Measurements from ENCODE around the gene PALLD. TPM values are rescaled to one million over a fixed set of nuclear protein-coding genes. Genes with fewer than 3 reads are reported as not detected.

PALLD gene
- total RNA-seq, 1 donor from 2014 or later = 16.4 TPM

GRCh38 chr4:168674077-168674747 is 177.4 kb downstream of the PALLD start:
- Mint-ChIP-seq H3K36me3 (ENCODE audit: low read depth, unreplicated experiment) (no peaks in the 10 kb centered on the region), H3K27ac (ENCODE audit: unreplicated experiment) (no peak overlapping the region), H3K4me1 (ENCODE audit: unreplicated experiment) (no peaks in the 10 kb centered on the region), H3K9me3 (ENCODE audit: unreplicated experiment) (no peaks in the 10 kb centered on the region), H3K4me3 (ENCODE audit: unreplicated experiment) (no peak overlapping the region), H3K27me3 (ENCODE audit: unreplicated experiment) (peaks cover 2% of the 10 kb centered on the region)
- TF ChIP-seq CTCF (IDR thresholded peaks at IDR 0.05; ENCODE audit: unreplicated experiment) = no peak
- no peak for DNase-seq (ENCODE audit: low spot score)

- Mint-ChIP-seq H3K27me3 (ENCODE audit: unreplicated experiment) (peaks cover 2% of the 10 kb centered on the region), H3K27ac (ENCODE audit: unreplicated experiment) (no peak overlapping the region), H3K9me3 (ENCODE audit: unreplicated experiment) (no peaks in the 10 kb centered on the region), H3K4me3 (ENCODE audit: unreplicated experiment) (no peak overlapping the region), H3K4me1 (ENCODE audit: unreplicated experiment) (no peaks in the 10 kb centered on the region), H3K36me3 (ENCODE audit: low read depth, unreplicated experiment) (no peaks in the 10 kb centered on the region)
- TF ChIP-seq CTCF (IDR thresholded peaks at IDR 0.05; ENCODE audit: unreplicated experiment) = no peak
- no peak for DNase-seq (ENCODE audit: low spot score)
Observed at GRCh38 chr4:168674866-168675265, 178.0 kb downstream of the PALLD start.

GRCh38 chr4:168677063-168677462 is 180.2 kb downstream of the PALLD start:
- H3K4me3 Mint-ChIP-seq (ENCODE audit: unreplicated experiment) = no peak overlapping the region

GRCh38 chr4:168677879-168678278 is 181.0 kb downstream of the PALLD start:
- Mint-ChIP-seq H3K36me3 (ENCODE audit: low read depth, unreplicated experiment) (no peaks in the 10 kb centered on the region), H3K9me3 (ENCODE audit: unreplicated experiment) (no peaks in the 10 kb centered on the region), H3K4me3 (ENCODE audit: unreplicated experiment) (no peak overlapping the region), H3K27ac (ENCODE audit: unreplicated experiment) (no peak overlapping the region), H3K4me1 (ENCODE audit: unreplicated experiment) (no peaks in the 10 kb centered on the region), H3K27me3 (ENCODE audit: unreplicated experiment) (peaks cover 2% of the 10 kb centered on the region)
- TF ChIP-seq CTCF (IDR thresholded peaks at IDR 0.05; ENCODE audit: unreplicated experiment) = no peak
- no peak for DNase-seq (ENCODE audit: low spot score)

More at GRCh38 chr4:168677063-168677462, 180.2 kb downstream of the PALLD start:
- H3K4me1 Mint-ChIP-seq (ENCODE audit: unreplicated experiment) = no peaks in the 10 kb centered on the region
- H3K27ac Mint-ChIP-seq (ENCODE audit: unreplicated experiment) = no peak overlapping the region
- no peak for TF ChIP-seq CTCF (IDR thresholded peaks at IDR 0.05; ENCODE audit: unreplicated experiment)
- no peak for DNase-seq (ENCODE audit: low spot score)
- no peaks in the 10 kb centered on the region for H3K9me3 Mint-ChIP-seq (ENCODE audit: unreplicated experiment)
- no peaks in the 10 kb centered on the region for H3K36me3 Mint-ChIP-seq (ENCODE audit: low read depth, unreplicated experiment)
- peaks cover 2% of the 10 kb centered on the region for H3K27me3 Mint-ChIP-seq (ENCODE audit: unreplicated experiment)

GRCh38 chr4:168678751-168679366 is 182.0 kb downstream of the PALLD start:
- no peak overlapping the region for H3K27ac Mint-ChIP-seq (ENCODE audit: unreplicated experiment)
- H3K9me3 Mint-ChIP-seq (ENCODE audit: unreplicated experiment) = no peaks in the 10 kb centered on the region
- TF ChIP-seq CTCF (IDR thresholded peaks at IDR 0.05; ENCODE audit: unreplicated experiment) = no peak
- H3K36me3 Mint-ChIP-seq (ENCODE audit: low read depth, unreplicated experiment) = no peaks in the 10 kb centered on the region
- H3K27me3 Mint-ChIP-seq (ENCODE audit: unreplicated experiment) = peaks cover 2% of the 10 kb centered on the region
- H3K4me1 Mint-ChIP-seq (ENCODE audit: unreplicated experiment) = no peaks in the 10 kb centered on the region
- no peak overlapping the region for H3K4me3 Mint-ChIP-seq (ENCODE audit: unreplicated experiment)
- DNase-seq (ENCODE audit: low spot score) = no peak
